Epithelial cell of esophagus (primary cell): ENCODE data around the gene SMIM20.

Experiments
- DNase-seq: peaks from one replicate; pipeline ENCODE4 v3.0.0; 2010; ENCODE audit warnings: low read depth
- H3K4me3 ChIP-seq: 2 replicates; pipeline ENCODE4 v1.5.1; 2011; ENCODE audit warnings: mild to moderate bottlenecking, low read length, control low read depth
- TF ChIP-seq, protein P1 (sequence below): IDR thresholded peaks from 2 replicates; pipeline ENCODE4 v1.5.1; 2011; ENCODE audit warnings: low read depth, mild to moderate bottlenecking, low read length, control low read depth, inconsistent platforms; ENCODE audit not compliant: insufficient read depth; ENCODE audit errors: missing control alignments

The SMIM20 gene

DNA sequence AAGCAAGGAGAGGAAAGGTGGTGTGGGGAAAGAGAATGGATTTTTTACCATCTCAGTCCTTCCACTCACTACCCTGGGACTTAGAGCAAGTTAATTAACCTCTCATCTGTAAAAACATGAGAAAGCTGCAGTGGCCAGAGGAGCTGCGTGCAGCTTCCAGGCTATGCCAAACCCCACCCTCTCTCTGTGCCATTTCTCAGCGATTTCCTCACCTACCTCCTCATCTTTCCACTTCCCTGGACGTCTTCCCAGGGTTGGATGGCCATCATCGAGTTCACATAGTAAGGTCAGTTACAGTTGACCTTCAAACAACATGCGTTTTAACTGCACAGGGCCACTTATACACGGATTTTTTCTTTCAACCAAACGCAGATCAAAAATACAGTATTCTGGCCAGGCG lies 64.3 kb downstream of the SMIM20 start:
- H3K4me3 ChIP-seq = no peak overlapping the region
- TF ChIP-seq, protein P1, sequence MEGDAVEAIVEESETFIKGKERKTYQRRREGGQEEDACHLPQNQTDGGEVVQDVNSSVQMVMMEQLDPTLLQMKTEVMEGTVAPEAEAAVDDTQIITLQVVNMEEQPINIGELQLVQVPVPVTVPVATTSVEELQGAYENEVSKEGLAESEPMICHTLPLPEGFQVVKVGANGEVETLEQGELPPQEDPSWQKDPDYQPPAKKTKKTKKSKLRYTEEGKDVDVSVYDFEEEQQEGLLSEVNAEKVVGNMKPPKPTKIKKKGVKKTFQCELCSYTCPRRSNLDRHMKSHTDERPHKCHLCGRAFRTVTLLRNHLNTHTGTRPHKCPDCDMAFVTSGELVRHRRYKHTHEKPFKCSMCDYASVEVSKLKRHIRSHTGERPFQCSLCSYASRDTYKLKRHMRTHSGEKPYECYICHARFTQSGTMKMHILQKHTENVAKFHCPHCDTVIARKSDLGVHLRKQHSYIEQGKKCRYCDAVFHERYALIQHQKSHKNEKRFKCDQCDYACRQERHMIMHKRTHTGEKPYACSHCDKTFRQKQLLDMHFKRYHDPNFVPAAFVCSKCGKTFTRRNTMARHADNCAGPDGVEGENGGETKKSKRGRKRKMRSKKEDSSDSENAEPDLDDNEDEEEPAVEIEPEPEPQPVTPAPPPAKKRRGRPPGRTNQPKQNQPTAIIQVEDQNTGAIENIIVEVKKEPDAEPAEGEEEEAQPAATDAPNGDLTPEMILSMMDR = no peak
- no peak for DNase-seq
